ENCODE results near the gene LCP2.

The LCP2 gene

GRCh38 chr5:170312666-170313065, 15.1 kb upstream of the LCP2 start:
- H3K9me3 ChIP-seq (ENCODE audit: control extremely low read depth in 1 of 5, control insufficient read depth in 4 of 5, insufficient read depth in 2 of 5, low read depth in 1 of 5, low read length in 4 of 5): no peaks in the 10 kb centered on the region
- POLR2A ChIA-PET: interaction anchor here (1.2 kb wide), 2 partner anchors 18 kb away, joined by 3 to 8 read pairs; no protein-coding TSS in a partner anchor
- peaks cover 13 to 43% (median 37%) of the 10 kb centered on the region in 4 experiments for H3K4me1 ChIP-seq (ENCODE audit: control extremely low read depth in 1 of 4, control insufficient read depth in 4 of 4, insufficient read depth in 4 of 4, low read length in 3 of 4)
- H3K27me3 ChIP-seq (replicated peaks in 2 of 5; ENCODE audit: control insufficient read depth in 4 of 5, insufficient read depth in 5 of 5, low read length in 4 of 5): no peaks in the 10 kb centered on the region
- CTCF ChIA-PET: interaction anchor here (0.6 to 6.8 kb wide), 8 partner anchors 8 to 39 kb away, joined by 3 to 30 read pairs (median 10); partner anchors contain the start of gene LCP2
- peak in 2 of 3 donors; percentile 80 to 85 for DNase-seq
- peak overlapping the region in 1 of 7 experiments; percentile 1 for H3K4me3 ChIP-seq (ENCODE audit: control insufficient read depth in 1 of 7, extremely low read depth in 1 of 7, insufficient read depth in 4 of 7, low read depth in 2 of 7, low read length in 6 of 7)
- 57% methylated on average over 3 of the region's 3 CpGs for WGBS (ENCODE audit: insufficient coverage)
- no peak overlapping the region for H3K27ac ChIP-seq (ENCODE audit: insufficient read depth in 1 of 2, low read depth in 1 of 2, low read length in 2 of 2, poor library complexity in 1 of 2, severe bottlenecking in 2 of 2)
- no peaks in the 10 kb centered on the region for H3K36me3 ChIP-seq (ENCODE audit: control insufficient read depth in 4 of 4, insufficient read depth in 4 of 4, low read length in 3 of 4)

- DNase-seq: no peak
- H3K4me3 ChIP-seq (ENCODE audit: control insufficient read depth in 1 of 7, extremely low read depth in 1 of 7, insufficient read depth in 4 of 7, low read depth in 2 of 7, low read length in 6 of 7): no peak overlapping the region
- no peaks in the 10 kb centered on the region for H3K9me3 ChIP-seq (ENCODE audit: control extremely low read depth in 1 of 5, control insufficient read depth in 4 of 5, insufficient read depth in 2 of 5, low read depth in 1 of 5, low read length in 4 of 5)
- H3K36me3 ChIP-seq (ENCODE audit: control insufficient read depth in 4 of 4, insufficient read depth in 4 of 4, low read length in 3 of 4): no peaks in the 10 kb centered on the region
- no peak overlapping the region for H3K27ac ChIP-seq (ENCODE audit: insufficient read depth in 1 of 2, low read depth in 1 of 2, low read length in 2 of 2, poor library complexity in 1 of 2, severe bottlenecking in 2 of 2)
- peaks cover 13 to 43% (median 37%) of the 10 kb centered on the region in 4 experiments for H3K4me1 ChIP-seq (ENCODE audit: control extremely low read depth in 1 of 4, control insufficient read depth in 4 of 4, insufficient read depth in 4 of 4, low read length in 3 of 4)
- ChIA-PET POLR2A (interaction anchor here (1.2 kb wide), 1 partner anchor 19 kb away, joined by 3 read pairs; no protein-coding TSS in a partner anchor), CTCF (interaction anchor here (0.6 to 6.8 kb wide), 7 partner anchors 14 to 38 kb away, joined by 3 to 30 read pairs (median 9); partner anchors contain the start of gene LCP2)
- H3K27me3 ChIP-seq (replicated peaks in 2 of 5; ENCODE audit: control insufficient read depth in 4 of 5, insufficient read depth in 5 of 5, low read length in 4 of 5): no peaks in the 10 kb centered on the region
- WGBS (ENCODE audit: insufficient coverage): 95% methylated on average over 5 of the region's 5 CpGs
Observed at GRCh38 chr5:170312301-170312595, 14.7 kb upstream of the LCP2 start.

GRCh38 chr5:170311511-170312300, 14.1 kb upstream of the LCP2 start:
- CTCF ChIA-PET: interaction anchor here (1.4 to 6.8 kb wide), 6 partner anchors 14 to 35 kb away, joined by 3 to 30 read pairs (median 4); partner anchors contain the start of gene LCP2
- H3K27ac ChIP-seq (ENCODE audit: insufficient read depth in 1 of 2, low read depth in 1 of 2, low read length in 2 of 2, poor library complexity in 1 of 2, severe bottlenecking in 2 of 2): no peak overlapping the region
- no peaks in the 10 kb centered on the region for H3K9me3 ChIP-seq (ENCODE audit: control extremely low read depth in 1 of 5, control insufficient read depth in 4 of 5, insufficient read depth in 2 of 5, low read depth in 1 of 5, low read length in 4 of 5)
- no peak for DNase-seq
- H3K36me3 ChIP-seq (ENCODE audit: control insufficient read depth in 4 of 4, insufficient read depth in 4 of 4, low read length in 3 of 4): no peaks in the 10 kb centered on the region
- H3K4me1 ChIP-seq (ENCODE audit: control extremely low read depth in 1 of 4, control insufficient read depth in 4 of 4, insufficient read depth in 4 of 4, low read length in 3 of 4): peaks cover 17 to 43% (median 37%) of the 10 kb centered on the region in 4 experiments
- 73% methylated on average over 7 of the region's 7 CpGs for WGBS (ENCODE audit: insufficient coverage)
- no peaks in the 10 kb centered on the region for H3K27me3 ChIP-seq (replicated peaks in 2 of 5; ENCODE audit: control insufficient read depth in 4 of 5, insufficient read depth in 5 of 5, low read length in 4 of 5)
- POLR2A ChIA-PET: interaction anchor here (1.2 kb wide), 1 partner anchor 19 kb away, joined by 3 read pairs; no protein-coding TSS in a partner anchor
- no peak overlapping the region for H3K4me3 ChIP-seq (ENCODE audit: control insufficient read depth in 1 of 7, extremely low read depth in 1 of 7, insufficient read depth in 4 of 7, low read depth in 2 of 7, low read length in 6 of 7)

GRCh38 chr5:170310256-170310926, 12.8 kb upstream of the LCP2 start:
- Histone ChIP-seq H3K4me3 (ENCODE audit: control insufficient read depth in 1 of 7, extremely low read depth in 1 of 7, insufficient read depth in 4 of 7, low read depth in 2 of 7, low read length in 6 of 7) (no peak overlapping the region), H3K36me3 (ENCODE audit: control insufficient read depth in 4 of 4, insufficient read depth in 4 of 4, low read length in 3 of 4) (no peaks in the 10 kb centered on the region), H3K27me3 (replicated peaks in 2 of 5; ENCODE audit: control insufficient read depth in 4 of 5, insufficient read depth in 5 of 5, low read length in 4 of 5) (no peaks in the 10 kb centered on the region), H3K9me3 (ENCODE audit: control extremely low read depth in 1 of 5, control insufficient read depth in 4 of 5, insufficient read depth in 2 of 5, low read depth in 1 of 5, low read length in 4 of 5) (no peaks in the 10 kb centered on the region), H3K27ac (ENCODE audit: insufficient read depth in 1 of 2, low read depth in 1 of 2, low read length in 2 of 2, poor library complexity in 1 of 2, severe bottlenecking in 2 of 2) (no peak overlapping the region), H3K4me1 (ENCODE audit: control extremely low read depth in 1 of 4, control insufficient read depth in 4 of 4, insufficient read depth in 4 of 4, low read length in 3 of 4) (peaks cover 18 to 49% (median 37%) of the 10 kb centered on the region in 4 experiments)
- DNase-seq: no peak
- CTCF ChIA-PET: interaction anchor here (0.7 to 6.8 kb wide), 9 partner anchors 9 to 113 kb away, joined by 3 to 30 read pairs (median 4); partner anchors contain the start of gene LCP2
- 87% methylated on average over 4 of the region's 5 CpGs for WGBS (ENCODE audit: insufficient coverage)
- POLR2A ChIA-PET: interaction anchor here (0.9 kb wide), 1 partner anchor 21 kb away, joined by 3 read pairs; no protein-coding TSS in a partner anchor

GRCh38 chr5:170308686-170309085, 11.1 kb upstream of the LCP2 start:
- H3K9me3 ChIP-seq (ENCODE audit: control extremely low read depth in 1 of 5, control insufficient read depth in 4 of 5, insufficient read depth in 2 of 5, low read depth in 1 of 5, low read length in 4 of 5): no peaks in the 10 kb centered on the region
- CTCF ChIA-PET: interaction anchor here (1.3 to 1.5 kb wide), 4 partner anchors 8 to 25 kb away, joined by 3 to 11 read pairs (median 4); partner anchors contain the start of gene LCP2
- peaks cover 22 to 52% (median 38%) of the 10 kb centered on the region in 4 experiments for H3K4me1 ChIP-seq (ENCODE audit: control extremely low read depth in 1 of 4, control insufficient read depth in 4 of 4, insufficient read depth in 4 of 4, low read length in 3 of 4)
- H3K36me3 ChIP-seq (ENCODE audit: control insufficient read depth in 4 of 4, insufficient read depth in 4 of 4, low read length in 3 of 4): no peaks in the 10 kb centered on the region
- POLR2A ChIA-PET: interaction anchor here (1.7 kb wide), 1 partner anchor 12 kb away, joined by 4 read pairs; no protein-coding TSS in a partner anchor
- no peak overlapping the region for H3K4me3 ChIP-seq (ENCODE audit: control insufficient read depth in 1 of 7, extremely low read depth in 1 of 7, insufficient read depth in 4 of 7, low read depth in 2 of 7, low read length in 6 of 7)
- H3K27ac ChIP-seq (ENCODE audit: insufficient read depth in 1 of 2, low read depth in 1 of 2, low read length in 2 of 2, poor library complexity in 1 of 2, severe bottlenecking in 2 of 2): no peak overlapping the region
- H3K27me3 ChIP-seq (replicated peaks in 2 of 5; ENCODE audit: control insufficient read depth in 4 of 5, insufficient read depth in 5 of 5, low read length in 4 of 5): no peaks in the 10 kb centered on the region
- 100% methylated on average over 1 of the region's 2 CpGs for WGBS (ENCODE audit: insufficient coverage)
- DNase-seq: no peak

GRCh38 chr5:170307575-170308465, 10.2 kb upstream of the LCP2 start:
- H3K9me3 ChIP-seq (ENCODE audit: control extremely low read depth in 1 of 5, control insufficient read depth in 4 of 5, insufficient read depth in 2 of 5, low read depth in 1 of 5, low read length in 4 of 5): no peaks in the 10 kb centered on the region
- POLR2A ChIA-PET: interaction anchor here (1.7 kb wide), 1 partner anchor 11 kb away, joined by 4 read pairs; no protein-coding TSS in a partner anchor
- peaks cover 17 to 52% (median 39%) of the 10 kb centered on the region in 4 experiments for H3K4me1 ChIP-seq (ENCODE audit: control extremely low read depth in 1 of 4, control insufficient read depth in 4 of 4, insufficient read depth in 4 of 4, low read length in 3 of 4)
- H3K36me3 ChIP-seq (ENCODE audit: control insufficient read depth in 4 of 4, insufficient read depth in 4 of 4, low read length in 3 of 4): no peaks in the 10 kb centered on the region
- CTCF ChIA-PET: interaction anchor here (0.6 to 1.7 kb wide), 9 partner anchors 8 to 83 kb away, joined by 3 to 11 read pairs (median 4); partner anchors contain the start of gene LCP2
- H3K27ac ChIP-seq (ENCODE audit: insufficient read depth in 1 of 2, low read depth in 1 of 2, low read length in 2 of 2, poor library complexity in 1 of 2, severe bottlenecking in 2 of 2): no peak overlapping the region
- no peaks in the 10 kb centered on the region for H3K27me3 ChIP-seq (replicated peaks in 2 of 5; ENCODE audit: control insufficient read depth in 4 of 5, insufficient read depth in 5 of 5, low read length in 4 of 5)
- H3K4me3 ChIP-seq (ENCODE audit: control insufficient read depth in 1 of 7, extremely low read depth in 1 of 7, insufficient read depth in 4 of 7, low read depth in 2 of 7, low read length in 6 of 7): no peak overlapping the region
- DNase-seq: no peak
- WGBS (ENCODE audit: insufficient coverage): 97% methylated on average over 12 of the region's 15 CpGs

Measured in common myeloid progenitor, CD34-positive (primary cell).